HAP-1 (cell line): ENCODE measurements around the gene PCNX1.

Source experiments
- DNase-seq, 2 experiments: peaks; one replicate each; pipeline ENCODE4 v3.0.0-alpha.2; 2016 to 2020; ENCODE audit warnings: low spot score in 2 of 2
- H3K27me3 ChIP-seq: fragments of 250-450 bp; sonication (Bioruptor Pico); 2 replicates; pipeline ENCODE4 v1.5.1; 2020; ENCODE audit warnings: low read depth, mild to moderate bottlenecking, moderate library complexity
- H3K36me3 ChIP-seq: fragments of 250-450 bp; sonication (Bioruptor Pico); replicated peaks from 2 replicates; pipeline ENCODE4 v1.5.1; 2020; ENCODE audit warnings: mild to moderate bottlenecking
- H3K4me1 ChIP-seq: fragments of 250-450 bp; sonication (Bioruptor Pico); 2 replicates; pipeline ENCODE4 v1.5.1; 2020; ENCODE audit warnings: mild to moderate bottlenecking
- H3K4me3 ChIP-seq: fragments of 250-450 bp; sonication (Bioruptor Pico); 2 replicates; pipeline ENCODE4 v1.5.1; 2020; ENCODE audit warnings: mild to moderate bottlenecking, moderate library complexity
- H3K9me3 ChIP-seq: fragments of 250-450 bp; sonication (Bioruptor Pico); 2 replicates; pipeline ENCODE4 v1.5.1; 2020; ENCODE audit warnings: mild to moderate bottlenecking, moderate library complexity
- in situ Hi-C: fragments of 300-500 bp; cut with MboI; formaldehyde crosslinking; loops from 3 replicates; pipeline ENCODE4 v1.14.3; 2020; ENCODE audit warnings: low sequenced_read_pairs, inconsistent platforms, mixed read lengths

Gene PCNX1

GRCh38 chr14:70884595-70885342, 22.5 kb upstream of the PCNX1 start:
- in situ Hi-C loops = no loop called here
- H3K36me3 ChIP-seq = no peaks in the 10 kb centered on the region
- 0 out of 2 replicates have a peak, but pooled peaks cover 3% of the 10 kb centered on the region for H3K27me3 ChIP-seq
- no peak overlapping the region for H3K4me3 ChIP-seq
- H3K9me3 ChIP-seq = no peaks in the 10 kb centered on the region
- no peaks in the 10 kb centered on the region for H3K4me1 ChIP-seq
- DNase-seq = no peak

GRCh38 chr14:70885343-70886022, 21.8 kb upstream of the PCNX1 start:
- H3K27me3 ChIP-seq = 0 out of 2 replicates have a peak, but pooled peaks cover 3% of the 10 kb centered on the region
- H3K4me1 ChIP-seq = no peaks in the 10 kb centered on the region
- H3K4me3 ChIP-seq = no peak overlapping the region
- in situ Hi-C loops = no loop called here
- H3K36me3 ChIP-seq = no peaks in the 10 kb centered on the region
- no peaks in the 10 kb centered on the region for H3K9me3 ChIP-seq
- DNase-seq = no peak

- DNase-seq = no peak
- in situ Hi-C loops = no loop called here
- no peaks in the 10 kb centered on the region for H3K36me3 ChIP-seq
- no peak overlapping the region for H3K4me3 ChIP-seq
- H3K9me3 ChIP-seq = no peaks in the 10 kb centered on the region
- H3K27me3 ChIP-seq = 0 out of 2 replicates have a peak, but pooled peaks cover 3% of the 10 kb centered on the region
- no peaks in the 10 kb centered on the region for H3K4me1 ChIP-seq
These were observed 20.6 kb upstream of the PCNX1 start for GRCh38 chr14:70886421-70887206.

- DNase-seq = no peak
- H3K4me3 ChIP-seq = no peak overlapping the region
- H3K9me3 ChIP-seq = no peaks in the 10 kb centered on the region
- no peaks in the 10 kb centered on the region for H3K36me3 ChIP-seq
- 0 out of 2 replicates have a peak, but pooled peaks cover 3% of the 10 kb centered on the region for H3K27me3 ChIP-seq
- H3K4me1 ChIP-seq = no peaks in the 10 kb centered on the region
- in situ Hi-C loops = no loop called here
These were observed 20.0 kb upstream of the PCNX1 start for GRCh38 chr14:70887207-70887681.

GRCh38 chr14:70887737-70888499, 19.3 kb upstream of the PCNX1 start:
- Histone ChIP-seq H3K4me1 (no peaks in the 10 kb centered on the region), H3K9me3 (no peaks in the 10 kb centered on the region), H3K4me3 (no peak overlapping the region), H3K36me3 (no peaks in the 10 kb centered on the region), H3K27me3 (0 out of 2 replicates have a peak, but pooled peaks cover 3% of the 10 kb centered on the region)
- in situ Hi-C loops = no loop called here
- no peak for DNase-seq

- Histone ChIP-seq H3K4me1 (no peaks in the 10 kb centered on the region), H3K27me3 (0 out of 2 replicates have a peak, but pooled peaks cover 3% of the 10 kb centered on the region)
These were observed 18.5 kb upstream of the PCNX1 start for GRCh38 chr14:70888681-70889175.

GRCh38 chr14:70889555-70889954, 17.7 kb upstream of the PCNX1 start:
- Histone ChIP-seq H3K9me3 (no peaks in the 10 kb centered on the region), H3K36me3 (no peaks in the 10 kb centered on the region), H3K27me3 (0 out of 2 replicates have a peak, but pooled peaks cover 3% of the 10 kb centered on the region), H3K4me1 (no peaks in the 10 kb centered on the region), H3K4me3 (no peak overlapping the region)
- no peak for DNase-seq
- in situ Hi-C loops = no loop called here

More at GRCh38 chr14:70888681-70889175, 18.5 kb upstream of the PCNX1 start:
- no peaks in the 10 kb centered on the region for H3K9me3 ChIP-seq
- DNase-seq = no peak
- H3K4me3 ChIP-seq = no peak overlapping the region
- in situ Hi-C loops = no loop called here
- no peaks in the 10 kb centered on the region for H3K36me3 ChIP-seq

GRCh38 chr14:70890826-70891659, 16.2 kb upstream of the PCNX1 start:
- Histone ChIP-seq H3K27me3 (0 out of 2 replicates have a peak, but pooled peaks cover 3% of the 10 kb centered on the region), H3K9me3 (no peaks in the 10 kb centered on the region), H3K4me1 (no peaks in the 10 kb centered on the region), H3K4me3 (no peak overlapping the region), H3K36me3 (no peaks in the 10 kb centered on the region)
- DNase-seq = no peak
- in situ Hi-C loops = no loop called here

- Histone ChIP-seq H3K36me3 (no peaks in the 10 kb centered on the region), H3K4me3 (no peak overlapping the region), H3K4me1 (no peaks in the 10 kb centered on the region), H3K9me3 (no peaks in the 10 kb centered on the region), H3K27me3 (0 out of 2 replicates have a peak, but pooled peaks cover 3% of the 10 kb centered on the region)
- in situ Hi-C loops = no loop called here
- no peak for DNase-seq
These were observed 15.5 kb upstream of the PCNX1 start for GRCh38 chr14:70891737-70892136.

- Histone ChIP-seq H3K27me3 (0 out of 2 replicates have a peak, but pooled peaks cover 3% of the 10 kb centered on the region), H3K4me1 (no peaks in the 10 kb centered on the region), H3K4me3 (no peak overlapping the region), H3K9me3 (no peaks in the 10 kb centered on the region), H3K36me3 (no peaks in the 10 kb centered on the region)
- DNase-seq = no peak
- in situ Hi-C loops = no loop called here
These were observed 14.0 kb upstream of the PCNX1 start for GRCh38 chr14:70893062-70893845.

- Histone ChIP-seq H3K4me3 (no peak overlapping the region), H3K9me3 (no peaks in the 10 kb centered on the region), H3K27me3 (0 out of 2 replicates have a peak, but pooled peaks cover 2% of the 10 kb centered on the region), H3K36me3 (no peaks in the 10 kb centered on the region), H3K4me1 (no peaks in the 10 kb centered on the region)
- DNase-seq = no peak
- in situ Hi-C loops = no loop called here
These were observed 13.4 kb upstream of the PCNX1 start for GRCh38 chr14:70893858-70894291.
